Colonic mucosa (tissue), 4 donors: Measurements from ENCODE around the gene BMAL1. TPM values are rescaled to one million over a fixed set of nuclear protein-coding genes. Genes with fewer than 3 reads are reported as not detected.
A peak's percentile ranks its signal among the peaks of the same experiment; 100 is the strongest.

Experiments
- DNase-seq: peaks from one replicate; pipeline ENCODE4 v3.0.0-alpha.2; 2020
- H3K27ac ChIP-seq: fragments of 200-600 bp; one replicate; pipeline ENCODE4 v1.8.0; 2021
- H3K27me3 ChIP-seq: fragments of 200-600 bp; one replicate; pipeline ENCODE4 v1.8.0; 2021
- H3K36me3 ChIP-seq: fragments of 200-600 bp; one replicate; pipeline ENCODE4 v1.8.0; 2021
- H3K4me1 ChIP-seq: fragments of 200-600 bp; one replicate; pipeline ENCODE4 v1.8.0; 2021; ENCODE audit warnings: mild to moderate bottlenecking
- H3K4me3 ChIP-seq: fragments of 200-600 bp; one replicate; pipeline ENCODE4 v1.8.0; 2021
- H3K9ac ChIP-seq, 2 donors: one replicate each; pipeline ENCODE4 v1.7.0; 2013; ENCODE audit warnings: control low read depth in 2 of 2, low read depth in 2 of 2, low read length in 2 of 2
- H3K9me3 ChIP-seq: fragments of 200-600 bp; one replicate; pipeline ENCODE4 v1.8.0; 2021
- CTCF ChIP-seq: fragments of 200-600 bp; IDR thresholded peaks from one replicate; pipeline ENCODE4 v1.8.0; 2022; ENCODE audit warnings: antibody characterized with exemption, mild to moderate bottlenecking
- intact Hi-C: fragments of 100-400 bp; cut with DNase I; formaldehyde crosslinking; loops from one replicate; pipeline ENCODE4 v1.14.1; 2022
- total RNA-seq, 2 donors: library from RNA; stranded (reverse); fragmentation: NEBNext Ultra II Directional in 1 of 2; extraction: Animal tissue kit (Norgen Biotek cat#: 25700) in 1 of 2; gene quantifications; one replicate each; pipeline ENCODE4 v1.2.1, GENCODE V29; 2021
- donor health status: healthy.
- donor health status: DM: no; HTN: no; CAD: no.
- donor health status: DM: no; HTN: no; CAD: no.

Gene BMAL1
- total RNA-seq, 2 donors from 2014 or later, result 10.0 to 14.6 TPM

- peaks cover 11% of the 10 kb centered on the region for H3K4me1 ChIP-seq
- H3K9ac ChIP-seq, result peak overlapping the region in 1 of 2 donors; percentile 89
- intact Hi-C loops, result no loop called here
- no peak for TF ChIP-seq CTCF
- no peaks in the 10 kb centered on the region for H3K27me3 ChIP-seq
- no peaks in the 10 kb centered on the region for H3K9me3 ChIP-seq
- no peaks in the 10 kb centered on the region for H3K36me3 ChIP-seq
- peak overlapping the region; percentile 76 for H3K27ac ChIP-seq
- DNase-seq, result peak; percentile 35
- H3K4me3 ChIP-seq, result peak overlapping the region; percentile 98
These were observed 1.1 kb upstream of the BMAL1 start for GRCh38 chr11:13276454-13276831.

- H3K27ac ChIP-seq, result peak overlapping the region; percentile 83
- no peaks in the 10 kb centered on the region for H3K9me3 ChIP-seq
- H3K4me1 ChIP-seq, result peaks cover 11% of the 10 kb centered on the region
- peak overlapping the region; percentile 98 for H3K4me3 ChIP-seq
- peak; percentile 96 for DNase-seq
- H3K27me3 ChIP-seq, result no peaks in the 10 kb centered on the region
- peak overlapping the region; percentile 79 to 89 for H3K9ac ChIP-seq
- no peak for TF ChIP-seq CTCF
- intact Hi-C loops, result no loop called here
- no peaks in the 10 kb centered on the region for H3K36me3 ChIP-seq
These were observed 490 bp upstream of the BMAL1 start for GRCh38 chr11:13276832-13277767.

- no peak for DNase-seq
- TF ChIP-seq CTCF, result no peak
- H3K9me3 ChIP-seq, result no peaks in the 10 kb centered on the region
- peaks cover 11% of the 10 kb centered on the region for H3K4me1 ChIP-seq
- H3K9ac ChIP-seq, result peak overlapping the region; percentile 74 to 75
- no peak overlapping the region for H3K27ac ChIP-seq
- H3K4me3 ChIP-seq, result peak overlapping the region; percentile 98
- no peaks in the 10 kb centered on the region for H3K27me3 ChIP-seq
- H3K36me3 ChIP-seq, result no peaks in the 10 kb centered on the region
- intact Hi-C loops, result no loop called here
These were observed 1.3 kb downstream of the BMAL1 start for GRCh38 chr11:13278609-13279486.

- Histone ChIP-seq H3K36me3 (no peaks in the 10 kb centered on the region), H3K27ac (no peak overlapping the region), H3K9me3 (no peaks in the 10 kb centered on the region), H3K4me1 (peaks cover 11% of the 10 kb centered on the region), H3K27me3 (no peaks in the 10 kb centered on the region), H3K4me3 (no peak overlapping the region), H3K9ac (no peak overlapping the region)
- no peak for TF ChIP-seq CTCF
- DNase-seq, result no peak
- intact Hi-C loops, result no loop called here
These were observed 1.9 kb downstream of the BMAL1 start for GRCh38 chr11:13279487-13279834.

DNA sequence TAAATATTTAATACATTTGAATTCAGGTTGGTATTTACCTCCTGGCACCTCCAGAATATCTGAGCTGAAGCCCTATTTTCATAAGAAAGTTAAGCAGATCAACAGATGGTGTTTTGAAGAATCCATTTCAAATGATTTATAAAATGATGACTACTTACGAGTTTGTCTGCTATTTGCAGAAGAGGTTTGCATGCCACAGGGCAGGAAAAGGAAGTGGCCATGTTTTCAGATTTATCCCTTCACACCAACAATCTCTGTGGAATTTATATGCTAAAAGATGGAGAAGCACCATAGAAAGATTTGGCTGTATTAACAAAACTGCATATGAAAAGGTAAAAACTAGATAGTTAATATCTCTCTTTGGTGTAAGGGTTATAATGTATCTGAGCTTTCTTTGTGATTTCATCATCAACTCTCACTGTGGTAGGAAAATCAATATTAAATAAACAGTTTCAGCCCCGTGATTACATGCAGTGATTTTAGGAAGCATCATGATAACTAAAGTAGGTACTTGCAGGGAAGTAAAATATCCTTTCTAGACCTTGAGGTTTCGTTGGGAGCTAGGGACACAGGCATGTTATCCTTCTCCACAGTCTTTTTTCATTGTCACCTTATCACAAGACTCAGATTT is 2.6 kb downstream of the BMAL1 start:
- no peaks in the 10 kb centered on the region for H3K9me3 ChIP-seq
- no peak overlapping the region for H3K9ac ChIP-seq
- peaks cover 11% of the 10 kb centered on the region for H3K4me1 ChIP-seq
- TF ChIP-seq CTCF, result no peak
- H3K4me3 ChIP-seq, result no peak overlapping the region
- no peaks in the 10 kb centered on the region for H3K27me3 ChIP-seq
- intact Hi-C loops, result no loop called here
- no peak for DNase-seq
- H3K27ac ChIP-seq, result no peak overlapping the region
- H3K36me3 ChIP-seq, result no peaks in the 10 kb centered on the region
